ENCODE data around the gene LMNA. TPM values are rescaled to one million over a fixed set of nuclear protein-coding genes. Genes with fewer than 3 reads are reported as not detected.
A peak's percentile ranks its signal among the peaks of the same experiment; 100 is the strongest.

Gene LMNA
- total RNA-seq, 2 donors from 2014 or later = 740 to 804 TPM

DNA sequence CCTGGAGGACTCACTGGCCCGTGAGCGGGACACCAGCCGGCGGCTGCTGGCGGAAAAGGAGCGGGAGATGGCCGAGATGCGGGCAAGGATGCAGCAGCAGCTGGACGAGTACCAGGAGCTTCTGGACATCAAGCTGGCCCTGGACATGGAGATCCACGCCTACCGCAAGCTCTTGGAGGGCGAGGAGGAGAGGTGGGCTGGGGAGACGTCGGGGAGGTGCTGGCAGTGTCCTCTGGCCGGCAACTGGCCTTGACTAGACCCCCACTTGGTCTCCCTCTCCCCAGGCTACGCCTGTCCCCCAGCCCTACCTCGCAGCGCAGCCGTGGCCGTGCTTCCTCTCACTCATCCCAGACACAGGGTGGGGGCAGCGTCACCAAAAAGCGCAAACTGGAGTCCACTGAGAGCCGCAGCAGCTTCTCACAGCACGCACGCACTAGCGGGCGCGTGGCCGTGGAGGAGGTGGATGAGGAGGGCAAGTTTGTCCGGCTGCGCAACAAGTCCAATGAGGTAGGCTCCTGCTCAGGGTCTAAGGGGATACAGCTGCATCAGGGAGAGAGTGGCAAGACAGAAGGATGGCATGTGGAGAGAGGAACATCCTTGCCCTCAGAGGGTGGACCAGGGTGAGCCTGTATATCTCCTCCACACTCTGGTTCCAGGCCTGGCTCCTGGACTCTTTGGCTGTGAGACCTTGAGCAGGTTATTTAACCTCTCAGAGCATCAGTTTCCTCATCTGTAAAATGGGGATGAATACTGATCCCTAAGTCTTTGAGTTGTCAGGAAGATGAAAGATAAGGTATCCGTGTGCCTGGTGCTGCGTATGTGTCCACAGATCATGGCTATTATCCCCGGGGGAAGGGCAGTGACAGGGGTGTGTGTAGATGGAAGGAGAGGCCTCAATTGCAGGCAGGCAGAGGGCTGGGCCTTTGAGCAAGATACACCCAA lies 21.7 kb downstream of the LMNA start:
- Histone ChIP-seq H3K36me3 (peaks cover 83% of the 10 kb centered on the region), H3K4me3 (no peak overlapping the region), H3K27me3 (replicated peaks; ENCODE audit: insufficient read depth) (no peaks in the 10 kb centered on the region), H3K27ac (peak overlapping the region in 1 of 2 donors; percentile 19), H3K4me1 (ENCODE audit: control insufficient read depth in 1 of 2, low read depth in 2 of 2) (peaks cover 3 to 32% of the 10 kb centered on the region in 2 donors), H3K9me3 (no peaks in the 10 kb centered on the region)
- DNase-seq (ENCODE audit: low spot score) = no peak
- ATAC-seq (ENCODE audit: insufficient number of reproducible peaks, low FRiP score, low read depth) = no peak
- TF ChIP-seq, protein P1, sequence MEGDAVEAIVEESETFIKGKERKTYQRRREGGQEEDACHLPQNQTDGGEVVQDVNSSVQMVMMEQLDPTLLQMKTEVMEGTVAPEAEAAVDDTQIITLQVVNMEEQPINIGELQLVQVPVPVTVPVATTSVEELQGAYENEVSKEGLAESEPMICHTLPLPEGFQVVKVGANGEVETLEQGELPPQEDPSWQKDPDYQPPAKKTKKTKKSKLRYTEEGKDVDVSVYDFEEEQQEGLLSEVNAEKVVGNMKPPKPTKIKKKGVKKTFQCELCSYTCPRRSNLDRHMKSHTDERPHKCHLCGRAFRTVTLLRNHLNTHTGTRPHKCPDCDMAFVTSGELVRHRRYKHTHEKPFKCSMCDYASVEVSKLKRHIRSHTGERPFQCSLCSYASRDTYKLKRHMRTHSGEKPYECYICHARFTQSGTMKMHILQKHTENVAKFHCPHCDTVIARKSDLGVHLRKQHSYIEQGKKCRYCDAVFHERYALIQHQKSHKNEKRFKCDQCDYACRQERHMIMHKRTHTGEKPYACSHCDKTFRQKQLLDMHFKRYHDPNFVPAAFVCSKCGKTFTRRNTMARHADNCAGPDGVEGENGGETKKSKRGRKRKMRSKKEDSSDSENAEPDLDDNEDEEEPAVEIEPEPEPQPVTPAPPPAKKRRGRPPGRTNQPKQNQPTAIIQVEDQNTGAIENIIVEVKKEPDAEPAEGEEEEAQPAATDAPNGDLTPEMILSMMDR (IDR thresholded peaks at IDR 0.05) = no peak

DNA sequence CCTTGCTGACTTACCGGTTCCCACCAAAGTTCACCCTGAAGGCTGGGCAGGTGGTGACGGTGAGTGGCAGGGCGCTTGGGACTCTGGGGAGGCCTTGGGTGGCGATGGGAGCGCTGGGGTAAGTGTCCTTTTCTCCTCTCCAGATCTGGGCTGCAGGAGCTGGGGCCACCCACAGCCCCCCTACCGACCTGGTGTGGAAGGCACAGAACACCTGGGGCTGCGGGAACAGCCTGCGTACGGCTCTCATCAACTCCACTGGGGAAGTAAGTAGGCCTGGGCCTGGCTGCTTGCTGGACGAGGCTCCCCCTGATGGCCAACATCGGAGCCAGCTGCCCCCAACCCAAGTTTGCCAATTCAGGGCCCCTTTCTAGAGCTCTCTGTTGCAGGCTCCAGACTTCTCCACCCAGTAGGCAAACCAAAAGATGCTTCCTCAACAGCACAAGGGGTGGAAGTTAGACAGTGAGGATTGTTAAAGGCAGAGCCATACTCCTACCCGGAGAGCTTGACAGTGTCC lies 22.5 kb downstream of the LMNA start:
- Histone ChIP-seq H3K36me3 (peaks cover 75% of the 10 kb centered on the region), H3K27me3 (replicated peaks; ENCODE audit: insufficient read depth) (no peaks in the 10 kb centered on the region), H3K27ac (peak overlapping the region in 1 of 2 donors; percentile 19), H3K9me3 (no peaks in the 10 kb centered on the region), H3K4me1 (ENCODE audit: control insufficient read depth in 1 of 2, low read depth in 2 of 2) (peaks cover 6 to 40% of the 10 kb centered on the region in 2 donors), H3K4me3 (no peak overlapping the region)
- no peak for DNase-seq (ENCODE audit: low spot score)
- no peak for ATAC-seq (ENCODE audit: insufficient number of reproducible peaks, low FRiP score, low read depth)
- TF ChIP-seq, protein P1 (IDR thresholded peaks at IDR 0.05) = no peak

DNA sequence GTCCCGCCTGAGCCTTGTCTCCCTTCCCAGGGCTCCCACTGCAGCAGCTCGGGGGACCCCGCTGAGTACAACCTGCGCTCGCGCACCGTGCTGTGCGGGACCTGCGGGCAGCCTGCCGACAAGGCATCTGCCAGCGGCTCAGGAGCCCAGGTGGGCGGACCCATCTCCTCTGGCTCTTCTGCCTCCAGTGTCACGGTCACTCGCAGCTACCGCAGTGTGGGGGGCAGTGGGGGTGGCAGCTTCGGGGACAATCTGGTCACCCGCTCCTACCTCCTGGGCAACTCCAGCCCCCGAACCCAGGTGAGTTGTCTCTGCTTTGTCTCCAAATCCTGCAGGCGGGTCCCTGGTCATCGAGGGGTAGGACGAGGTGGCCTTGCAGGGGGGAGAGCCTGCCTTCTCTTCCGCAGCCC lies 24.0 kb downstream of the LMNA start:
- no peak for ATAC-seq (ENCODE audit: insufficient number of reproducible peaks, low FRiP score, low read depth)
- H3K4me1 ChIP-seq (ENCODE audit: control insufficient read depth in 1 of 2, low read depth in 2 of 2) = peaks cover 6 to 40% of the 10 kb centered on the region in 2 donors
- H3K27me3 ChIP-seq (replicated peaks; ENCODE audit: insufficient read depth) = no peaks in the 10 kb centered on the region
- no peak overlapping the region for H3K4me3 ChIP-seq
- H3K9me3 ChIP-seq = no peaks in the 10 kb centered on the region
- H3K27ac ChIP-seq = peak overlapping the region in 1 of 2 donors; percentile 37
- peaks cover 62% of the 10 kb centered on the region for H3K36me3 ChIP-seq
- TF ChIP-seq, protein P1 (IDR thresholded peaks at IDR 0.05) = no peak
- no peak for DNase-seq (ENCODE audit: low spot score)

DNA sequence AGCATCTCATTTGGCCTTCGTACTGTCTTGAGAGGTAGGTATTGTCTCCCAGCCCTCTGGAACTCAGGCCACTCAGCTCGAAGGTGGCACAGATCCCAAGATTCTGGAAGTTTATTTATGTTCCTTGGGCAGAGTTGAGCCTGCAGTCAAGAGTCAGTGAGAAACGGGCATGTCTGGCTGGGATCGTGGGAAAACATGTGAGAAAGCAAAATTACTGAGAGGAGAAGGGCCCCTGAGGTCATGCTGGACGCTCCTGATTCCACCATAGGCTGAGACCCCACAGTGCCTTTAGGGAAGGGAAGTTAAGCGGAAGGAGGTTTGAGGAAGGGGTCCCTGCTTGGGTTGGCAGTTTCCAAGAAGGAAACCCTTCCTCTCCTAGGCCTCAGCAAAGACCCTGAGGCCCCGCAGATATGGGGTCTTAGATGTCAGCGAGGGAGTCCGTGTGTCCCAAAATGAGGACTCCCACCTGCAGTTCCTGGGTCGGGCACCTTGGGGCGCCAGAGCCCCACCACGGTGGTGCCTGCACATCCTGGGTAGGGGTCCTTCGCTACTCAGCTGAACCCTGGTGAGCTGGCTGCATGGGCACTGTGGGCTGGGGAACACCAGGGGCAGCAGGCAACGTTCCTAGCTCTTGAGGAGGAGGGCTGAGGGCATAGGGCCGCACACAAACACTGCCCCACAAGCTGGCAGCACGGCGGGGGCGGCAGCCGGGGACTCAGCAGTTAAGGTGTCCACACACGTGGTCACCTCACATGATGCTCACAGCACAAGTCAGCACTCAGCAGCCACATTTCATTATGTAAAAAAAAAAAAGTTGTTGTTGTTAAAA lies 26.6 kb downstream of the LMNA start:
- H3K9me3 ChIP-seq = no peaks in the 10 kb centered on the region
- H3K27ac ChIP-seq = peak overlapping the region; percentile 77 to 86
- no peaks in the 10 kb centered on the region for H3K27me3 ChIP-seq (replicated peaks; ENCODE audit: insufficient read depth)
- ATAC-seq (ENCODE audit: insufficient number of reproducible peaks, low FRiP score, low read depth) (peak; percentile 47), DNase-seq (ENCODE audit: low spot score) (no peak)
- H3K4me3 ChIP-seq = peak overlapping the region; percentile 17
- TF ChIP-seq, protein P1 (IDR thresholded peaks at IDR 0.05) = peak; percentile 46
- peaks cover 36% of the 10 kb centered on the region for H3K36me3 ChIP-seq
- H3K4me1 ChIP-seq (ENCODE audit: control insufficient read depth in 1 of 2, low read depth in 2 of 2) = peaks cover 9 to 51% of the 10 kb centered on the region in 2 donors
